ENCODE data around the gene C1orf116.
A peak's percentile ranks its signal among the peaks of the same experiment; 100 is the strongest.

C1orf116 gene

DNA sequence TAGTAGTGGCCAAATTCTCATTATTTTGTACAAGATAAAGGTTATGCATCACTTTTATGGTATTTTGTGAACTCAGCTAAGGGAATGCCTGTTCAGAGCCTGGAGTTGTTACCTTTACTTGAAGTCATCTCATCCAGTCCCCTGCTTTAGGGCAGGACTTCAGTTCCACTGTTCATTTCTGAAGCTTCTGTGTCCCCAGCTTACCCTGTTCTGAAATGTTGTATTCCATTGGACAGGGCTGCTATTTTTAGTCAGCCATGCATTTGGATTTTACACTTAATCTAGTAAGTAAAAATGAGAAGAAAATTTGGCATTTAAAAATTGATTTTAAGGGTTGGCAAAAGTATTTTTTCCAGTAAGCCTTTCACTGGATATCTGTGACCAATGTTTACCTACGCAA is 44.5 kb upstream of the C1orf116 start (continued):
- TF ChIP-seq, protein P1, sequence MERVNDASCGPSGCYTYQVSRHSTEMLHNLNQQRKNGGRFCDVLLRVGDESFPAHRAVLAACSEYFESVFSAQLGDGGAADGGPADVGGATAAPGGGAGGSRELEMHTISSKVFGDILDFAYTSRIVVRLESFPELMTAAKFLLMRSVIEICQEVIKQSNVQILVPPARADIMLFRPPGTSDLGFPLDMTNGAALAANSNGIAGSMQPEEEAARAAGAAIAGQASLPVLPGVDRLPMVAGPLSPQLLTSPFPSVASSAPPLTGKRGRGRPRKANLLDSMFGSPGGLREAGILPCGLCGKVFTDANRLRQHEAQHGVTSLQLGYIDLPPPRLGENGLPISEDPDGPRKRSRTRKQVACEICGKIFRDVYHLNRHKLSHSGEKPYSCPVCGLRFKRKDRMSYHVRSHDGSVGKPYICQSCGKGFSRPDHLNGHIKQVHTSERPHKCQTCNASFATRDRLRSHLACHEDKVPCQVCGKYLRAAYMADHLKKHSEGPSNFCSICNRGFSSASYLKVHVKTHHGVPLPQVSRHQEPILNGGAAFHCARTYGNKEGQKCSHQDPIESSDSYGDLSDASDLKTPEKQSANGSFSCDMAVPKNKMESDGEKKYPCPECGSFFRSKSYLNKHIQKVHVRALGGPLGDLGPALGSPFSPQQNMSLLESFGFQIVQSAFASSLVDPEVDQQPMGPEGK (CRISPR knock-in tag; IDR thresholded peaks at IDR 0.05; ENCODE audit: borderline replicate concordance): no peak
- TF ChIP-seq ZC3H10 (CRISPR knock-in tag; IDR thresholded peaks at IDR 0.05) (no peak), ARNTL (CRISPR knock-in tag; IDR thresholded peaks at IDR 0.05; ENCODE audit: borderline replicate concordance, low read depth) (no peak)

DNA sequence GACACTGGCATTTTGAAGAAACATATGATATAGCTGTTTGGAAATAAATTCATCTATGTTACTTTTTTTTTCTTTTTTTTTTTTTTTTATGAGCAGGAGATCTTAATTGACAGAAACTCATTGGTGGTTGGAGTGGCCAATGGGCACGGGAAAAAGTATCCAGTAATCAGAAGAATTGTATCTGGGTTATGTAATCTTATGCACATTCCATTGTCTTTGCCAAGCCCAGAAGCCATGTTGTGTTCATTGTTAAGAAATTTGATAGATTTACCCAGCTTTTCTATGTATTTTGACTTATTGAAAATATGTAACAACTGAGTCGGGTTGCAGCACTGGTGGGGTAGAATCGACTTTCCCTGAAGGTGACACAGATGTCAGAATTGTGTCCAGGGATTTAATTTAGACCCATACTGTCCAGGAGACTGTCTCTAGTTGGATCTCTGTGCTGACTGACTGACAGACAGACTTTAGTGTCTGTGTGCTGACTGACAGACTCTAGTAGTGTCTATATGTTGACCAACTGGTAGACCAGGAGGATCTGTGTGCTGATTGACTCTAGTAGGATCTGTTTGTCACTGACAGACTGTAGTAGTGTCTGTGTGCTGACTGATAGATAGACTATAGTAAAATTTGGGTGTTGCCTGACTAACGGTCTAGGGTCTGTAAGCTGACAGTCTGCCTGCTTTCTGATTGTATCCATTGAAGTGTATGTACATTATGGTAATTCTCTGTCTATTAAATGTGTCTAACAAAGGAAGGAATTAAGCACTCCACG is 43.8 kb upstream of the C1orf116 start:
- 0 out of 3 replicates have a peak, but pooled peaks have one; percentile 15 for ATAC-seq
- TF ChIP-seq SNAI2 (CRISPR knock-in tag; IDR thresholded peaks at IDR 0.05) (no peak), GLIS3 (CRISPR knock-in tag; IDR thresholded peaks at IDR 0.05) (no peak), TCF4 (CRISPR knock-in tag; IDR thresholded peaks at IDR 0.05; ENCODE audit: borderline replicate concordance) (no peak), RARB (CRISPR knock-in tag; IDR thresholded peaks at IDR 0.05) (no peak), ZC3H10 (CRISPR knock-in tag; IDR thresholded peaks at IDR 0.05) (no peak), ISL1 (CRISPR knock-in tag; IDR thresholded peaks at IDR 0.05) (no peak), PPARA (CRISPR knock-in tag; IDR thresholded peaks at IDR 0.05; ENCODE audit: borderline replicate concordance) (no peak), ZNF70 (CRISPR knock-in tag; IDR thresholded peaks at IDR 0.05) (no peak), ZFP30 (CRISPR knock-in tag; IDR thresholded peaks at IDR 0.05) (no peak)
- TF ChIP-seq, protein P2, sequence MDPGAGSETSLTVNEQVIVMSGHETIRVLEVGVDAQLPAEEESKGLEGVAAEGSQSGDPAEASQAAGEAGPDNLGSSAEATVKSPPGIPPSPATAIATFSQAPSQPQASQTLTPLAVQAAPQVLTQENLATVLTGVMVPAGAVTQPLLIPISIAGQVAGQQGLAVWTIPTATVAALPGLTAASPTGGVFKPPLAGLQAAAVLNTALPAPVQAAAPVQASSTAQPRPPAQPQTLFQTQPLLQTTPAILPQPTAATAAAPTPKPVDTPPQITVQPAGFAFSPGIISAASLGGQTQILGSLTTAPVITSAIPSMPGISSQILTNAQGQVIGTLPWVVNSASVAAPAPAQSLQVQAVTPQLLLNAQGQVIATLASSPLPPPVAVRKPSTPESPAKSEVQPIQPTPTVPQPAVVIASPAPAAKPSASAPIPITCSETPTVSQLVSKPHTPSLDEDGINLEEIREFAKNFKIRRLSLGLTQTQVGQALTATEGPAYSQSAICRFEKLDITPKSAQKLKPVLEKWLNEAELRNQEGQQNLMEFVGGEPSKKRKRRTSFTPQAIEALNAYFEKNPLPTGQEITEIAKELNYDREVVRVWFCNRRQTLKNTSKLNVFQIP (CRISPR knock-in tag; IDR thresholded peaks at IDR 0.05; ENCODE audit: borderline replicate concordance, low read depth): no peak
- TF ChIP-seq, protein P1 (CRISPR knock-in tag; IDR thresholded peaks at IDR 0.05; ENCODE audit: borderline replicate concordance): no peak
- TF ChIP-seq, protein P3, sequence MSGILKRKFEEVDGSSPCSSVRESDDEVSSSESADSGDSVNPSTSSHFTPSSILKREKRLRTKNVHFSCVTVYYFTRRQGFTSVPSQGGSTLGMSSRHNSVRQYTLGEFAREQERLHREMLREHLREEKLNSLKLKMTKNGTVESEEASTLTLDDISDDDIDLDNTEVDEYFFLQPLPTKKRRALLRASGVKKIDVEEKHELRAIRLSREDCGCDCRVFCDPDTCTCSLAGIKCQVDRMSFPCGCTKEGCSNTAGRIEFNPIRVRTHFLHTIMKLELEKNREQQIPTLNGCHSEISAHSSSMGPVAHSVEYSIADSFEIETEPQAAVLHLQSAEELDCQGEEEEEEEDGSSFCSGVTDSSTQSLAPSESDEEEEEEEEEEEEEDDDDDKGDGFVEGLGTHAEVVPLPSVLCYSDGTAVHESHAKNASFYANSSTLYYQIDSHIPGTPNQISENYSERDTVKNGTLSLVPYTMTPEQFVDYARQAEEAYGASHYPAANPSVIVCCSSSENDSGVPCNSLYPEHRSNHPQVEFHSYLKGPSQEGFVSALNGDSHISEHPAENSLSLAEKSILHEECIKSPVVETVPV (CRISPR knock-in tag; IDR thresholded peaks at IDR 0.05): no peak

DNA sequence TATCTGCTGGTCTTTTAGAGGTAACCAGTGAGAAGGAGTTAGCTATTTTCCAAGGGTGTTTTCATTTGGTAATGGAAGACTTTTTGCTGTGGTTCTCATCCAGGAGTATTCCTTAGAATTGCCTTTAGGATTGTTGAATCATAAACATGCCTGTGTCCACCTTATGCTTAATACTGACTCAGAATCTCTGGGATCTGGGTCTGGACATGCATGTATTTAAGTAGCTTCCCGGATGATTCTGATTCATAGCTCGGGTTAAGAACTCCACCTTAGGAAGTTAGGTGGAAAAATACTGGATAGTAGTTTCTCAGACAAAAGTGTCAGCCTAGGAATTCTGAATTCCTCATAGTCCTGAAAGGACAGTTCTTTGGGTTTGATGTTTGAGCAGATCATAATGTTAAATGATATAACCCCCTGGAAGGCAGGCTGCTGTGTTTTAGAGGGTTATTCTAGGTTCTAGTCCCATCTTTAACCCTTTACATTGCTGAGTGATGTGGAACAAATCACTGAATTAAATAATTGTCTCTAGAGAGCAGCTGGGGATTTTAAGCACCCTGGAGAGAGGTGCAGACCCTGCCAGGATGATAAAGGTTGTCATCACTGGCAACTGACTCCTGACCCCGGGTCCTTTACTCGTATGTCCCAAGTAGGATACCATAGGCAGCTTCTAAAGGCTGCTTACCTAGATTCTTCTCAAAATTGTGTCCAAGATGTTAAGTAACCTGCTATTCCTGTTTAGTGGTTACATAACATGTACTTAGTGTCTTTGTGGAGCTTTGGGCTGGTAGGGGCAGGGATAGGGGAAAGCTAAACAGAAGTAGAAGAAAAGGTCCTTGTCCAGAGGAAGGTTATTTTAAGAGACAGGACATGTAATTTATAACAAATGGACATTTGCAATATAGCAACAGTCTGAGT is 41.6 kb upstream of the C1orf116 start:
- TF ChIP-seq, protein P3 (CRISPR knock-in tag; IDR thresholded peaks at IDR 0.05): no peak
- TF ChIP-seq ESRRG (CRISPR knock-in tag; IDR thresholded peaks at IDR 0.05): no peak
- no peak for ATAC-seq

DNA sequence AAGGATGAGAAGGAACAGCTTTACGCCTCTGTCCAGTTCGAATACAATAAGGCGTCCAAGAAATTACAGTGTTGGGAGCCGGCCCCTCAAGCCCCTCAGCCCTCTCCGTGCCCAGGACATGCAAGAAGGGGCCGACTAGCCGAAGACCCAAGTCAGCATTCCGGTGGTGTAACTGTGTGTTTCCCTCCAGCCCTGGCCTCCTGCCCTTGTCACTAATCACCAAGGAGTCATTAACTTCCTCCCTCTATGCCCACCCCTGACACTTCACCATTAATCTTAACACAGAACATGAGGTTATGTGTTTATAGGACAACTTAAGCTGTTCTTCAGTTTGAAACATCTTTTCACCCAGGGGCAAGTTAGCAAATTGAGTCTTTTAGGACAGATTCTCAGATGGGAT is 39.7 kb upstream of the C1orf116 start:
- no peak for ATAC-seq
- no peak for TF ChIP-seq ZNF565 (CRISPR knock-in tag; conservative IDR thresholded peaks at IDR 0.05; ENCODE audit: low read depth)

DNA sequence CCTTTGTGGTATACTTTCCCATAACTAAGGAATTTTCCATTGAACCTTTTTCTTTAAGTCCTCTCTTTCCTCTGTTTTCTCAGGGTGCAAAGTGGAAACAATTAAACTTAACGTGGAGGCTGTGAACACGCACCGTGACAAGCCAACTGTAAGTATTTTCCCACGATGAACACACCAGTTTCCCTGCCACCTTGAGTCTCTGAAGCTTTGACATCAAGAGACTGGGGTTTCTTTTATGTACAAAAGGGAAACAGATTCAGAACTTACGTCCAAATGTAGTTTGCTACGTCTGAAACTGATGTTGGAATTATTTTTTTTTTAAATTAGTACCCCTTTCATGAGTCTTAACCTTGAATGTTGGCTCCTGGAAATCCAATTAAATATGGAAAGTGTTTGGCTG is 38.9 kb upstream of the C1orf116 start:
- no peak for TF ChIP-seq ZFP3 (CRISPR knock-in tag; IDR thresholded peaks at IDR 0.05)
- TF ChIP-seq ISL1 (CRISPR knock-in tag; IDR thresholded peaks at IDR 0.05): no peak
- TF ChIP-seq BACH2 (CRISPR knock-in tag; IDR thresholded peaks at IDR 0.05; ENCODE audit: borderline replicate concordance): no peak
- ATAC-seq: no peak

All from SK-N-SH treated with all-trans-retinoic acid at 6 μM for 48 hours (cell line).